Colonic mucosa (tissue), 4 donors: ENCODE data around the gene CDC20B. TPM values are rescaled to one million over a fixed set of nuclear protein-coding genes. Genes with fewer than 3 reads are reported as not detected.

Experiments used
- DNase-seq: peaks from one replicate; pipeline ENCODE4 v3.0.0-alpha.2; 2020
- H3K27ac ChIP-seq: fragments of 200-600 bp; one replicate; pipeline ENCODE4 v1.8.0; 2021
- H3K27me3 ChIP-seq: fragments of 200-600 bp; one replicate; pipeline ENCODE4 v1.8.0; 2021
- H3K36me3 ChIP-seq: fragments of 200-600 bp; one replicate; pipeline ENCODE4 v1.8.0; 2021
- H3K4me1 ChIP-seq: fragments of 200-600 bp; one replicate; pipeline ENCODE4 v1.8.0; 2021; ENCODE audit warnings: mild to moderate bottlenecking
- H3K4me3 ChIP-seq: fragments of 200-600 bp; one replicate; pipeline ENCODE4 v1.8.0; 2021
- H3K9ac ChIP-seq, 2 donors: one replicate each; pipeline ENCODE4 v1.7.0; 2013; ENCODE audit warnings: control low read depth in 2 of 2, low read depth in 2 of 2, low read length in 2 of 2
- H3K9me3 ChIP-seq: fragments of 200-600 bp; one replicate; pipeline ENCODE4 v1.8.0; 2021
- intact Hi-C: fragments of 100-400 bp; cut with DNase I; formaldehyde crosslinking; loops from one replicate; pipeline ENCODE4 v1.14.1; 2022
- total RNA-seq, 2 donors: library from RNA; stranded (reverse); fragmentation: NEBNext Ultra II Directional in 1 of 2; extraction: Animal tissue kit (Norgen Biotek cat#: 25700) in 1 of 2; gene quantifications; one replicate each; pipeline ENCODE4 v1.2.1, GENCODE V29; 2021
- TF ChIP-seq, protein P1 (sequence below): fragments of 200-600 bp; IDR thresholded peaks from one replicate; pipeline ENCODE4 v1.8.0; 2022; ENCODE audit warnings: antibody characterized with exemption, mild to moderate bottlenecking
- donor health status: healthy.
- donor health status: DM: no; HTN: no; CAD: no.
- donor health status: DM: no; HTN: no; CAD: no.

Gene CDC20B
- total RNA-seq, 2 donors from 2014 or later, result not detected

DNA sequence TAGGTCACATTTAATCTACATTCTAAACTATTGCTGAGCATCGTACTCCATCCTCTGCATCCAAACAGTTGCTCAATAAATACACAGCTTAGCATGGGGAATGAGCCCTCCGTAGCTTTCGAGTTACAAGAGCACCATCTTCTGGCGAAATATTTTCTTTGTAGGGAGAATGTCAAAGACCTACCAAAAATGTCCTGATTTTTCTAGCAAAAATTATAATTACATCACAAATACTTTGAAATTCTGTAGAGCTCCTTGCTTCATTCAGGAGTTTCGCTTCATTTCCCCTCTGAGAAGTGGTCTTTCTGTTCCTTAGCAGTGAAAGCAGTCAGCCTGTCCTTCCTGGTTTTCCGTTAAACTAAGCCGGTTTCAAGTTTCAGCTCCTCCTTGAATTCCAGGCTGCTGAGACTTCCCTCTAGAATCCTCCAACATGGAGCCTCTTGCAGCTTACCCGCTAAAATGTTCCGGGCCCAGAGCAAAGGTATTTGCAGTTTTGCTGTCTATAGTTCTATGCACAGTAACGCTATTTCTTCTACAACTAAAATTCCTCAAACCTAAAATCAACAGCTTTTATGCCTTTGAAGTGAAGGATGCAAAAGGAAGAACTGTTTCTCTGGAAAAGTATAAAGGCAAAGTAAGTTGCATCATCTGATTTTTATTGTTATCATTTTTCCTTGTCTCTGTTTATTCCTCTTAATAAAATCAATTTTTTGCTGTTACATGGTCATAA is 13.0 kb downstream of the CDC20B start, which contains the start of gene GPX8:
Gene GPX8 (plus strand): TSS at position 409 of the 730 bp plus-strand sequence. CDS start 22 bp downstream, at position 431.
- Histone ChIP-seq H3K9me3 (no peaks in the 10 kb centered on the region), H3K27me3 (no peaks in the 10 kb centered on the region), H3K27ac (peak within 1 kb of the TSS; percentile 21), H3K9ac (peak within 1 kb of the TSS in 1 of 2 donors; percentile 29), H3K4me1 (no peaks in the 10 kb centered on the region), H3K36me3 (no peaks in the 10 kb centered on the region), H3K4me3 (peak within 1 kb of the TSS; percentile 26)
- intact Hi-C loops, result loop anchor here (5.0 kb wide), 1 partner anchor 253 kb away; no protein-coding TSS in a partner anchor
- TF ChIP-seq, protein P1, sequence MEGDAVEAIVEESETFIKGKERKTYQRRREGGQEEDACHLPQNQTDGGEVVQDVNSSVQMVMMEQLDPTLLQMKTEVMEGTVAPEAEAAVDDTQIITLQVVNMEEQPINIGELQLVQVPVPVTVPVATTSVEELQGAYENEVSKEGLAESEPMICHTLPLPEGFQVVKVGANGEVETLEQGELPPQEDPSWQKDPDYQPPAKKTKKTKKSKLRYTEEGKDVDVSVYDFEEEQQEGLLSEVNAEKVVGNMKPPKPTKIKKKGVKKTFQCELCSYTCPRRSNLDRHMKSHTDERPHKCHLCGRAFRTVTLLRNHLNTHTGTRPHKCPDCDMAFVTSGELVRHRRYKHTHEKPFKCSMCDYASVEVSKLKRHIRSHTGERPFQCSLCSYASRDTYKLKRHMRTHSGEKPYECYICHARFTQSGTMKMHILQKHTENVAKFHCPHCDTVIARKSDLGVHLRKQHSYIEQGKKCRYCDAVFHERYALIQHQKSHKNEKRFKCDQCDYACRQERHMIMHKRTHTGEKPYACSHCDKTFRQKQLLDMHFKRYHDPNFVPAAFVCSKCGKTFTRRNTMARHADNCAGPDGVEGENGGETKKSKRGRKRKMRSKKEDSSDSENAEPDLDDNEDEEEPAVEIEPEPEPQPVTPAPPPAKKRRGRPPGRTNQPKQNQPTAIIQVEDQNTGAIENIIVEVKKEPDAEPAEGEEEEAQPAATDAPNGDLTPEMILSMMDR, result peak; percentile 29
- peak; percentile 36 for DNase-seq

DNA sequence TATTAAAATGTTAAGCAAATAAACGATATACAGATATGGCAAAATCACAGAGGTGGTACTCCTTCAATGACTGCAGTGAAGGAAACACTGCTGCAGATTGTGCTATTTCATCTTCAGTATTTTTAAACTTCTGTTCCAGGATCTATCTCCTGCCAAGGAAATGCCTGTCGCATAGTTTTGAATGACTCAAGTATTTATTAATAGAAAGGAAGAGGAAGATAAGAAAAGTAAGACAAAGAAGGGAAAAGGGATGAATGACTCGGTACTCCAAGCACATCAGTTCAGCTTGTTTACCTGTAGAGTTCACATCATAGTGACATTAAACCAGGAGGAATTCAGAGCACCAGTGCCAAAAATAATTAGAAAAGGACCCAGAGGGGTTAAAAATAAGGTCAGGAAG is 18.1 kb downstream of the CDC20B start:
- Histone ChIP-seq H3K4me3 (no peak overlapping the region), H3K4me1 (no peaks in the 10 kb centered on the region), H3K9ac (no peak overlapping the region), H3K9me3 (no peaks in the 10 kb centered on the region), H3K27me3 (no peaks in the 10 kb centered on the region), H3K27ac (no peak overlapping the region), H3K36me3 (no peaks in the 10 kb centered on the region)
- no peak for DNase-seq
- intact Hi-C loops, result loop anchor here (5.0 kb wide), 1 partner anchor 248 kb away; no protein-coding TSS in a partner anchor
- TF ChIP-seq, protein P1, result no peak

DNA sequence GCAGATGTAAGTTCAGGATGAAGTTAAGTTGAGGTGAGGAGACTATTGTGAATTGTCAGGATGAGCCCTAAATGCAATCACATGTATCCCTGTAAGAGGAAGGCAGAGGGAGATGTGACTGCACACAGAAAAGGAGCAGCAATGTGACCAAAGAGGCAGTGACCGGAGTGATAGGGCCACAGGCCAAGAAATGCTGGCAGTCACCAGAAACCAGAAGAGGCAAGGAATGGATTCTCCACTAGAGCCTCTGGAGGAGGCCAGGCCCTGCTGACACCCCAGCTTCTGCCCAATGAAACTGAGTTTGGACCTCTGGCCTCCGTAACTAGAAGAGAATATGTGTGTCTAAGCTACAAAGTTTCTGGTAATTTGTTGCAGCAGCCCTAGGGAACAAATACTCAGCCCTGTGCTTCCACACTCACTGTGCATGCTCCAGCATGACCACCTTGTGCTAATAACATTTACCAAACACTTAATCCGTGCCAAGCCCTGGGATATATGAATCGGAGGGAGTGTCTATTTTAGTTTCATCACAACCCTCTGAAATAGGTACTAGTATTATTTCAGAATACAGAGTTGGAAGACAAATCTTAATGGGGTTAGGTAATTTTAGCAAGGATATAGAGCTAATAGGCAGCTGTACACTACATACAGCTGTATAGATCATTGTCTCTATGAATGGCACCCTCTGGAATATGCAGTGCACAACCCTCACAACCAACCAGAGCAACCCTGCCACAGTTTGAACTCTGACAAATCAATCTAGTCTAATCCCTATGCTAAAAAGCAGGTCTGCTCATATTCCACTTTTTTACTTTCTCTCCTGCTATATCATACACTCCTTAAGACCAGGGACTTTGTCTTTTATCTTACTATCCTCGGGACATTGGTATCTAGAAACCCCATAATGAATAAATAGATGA is 20.8 kb downstream of the CDC20B start:
- H3K9ac ChIP-seq, result no peak overlapping the region
- no peaks in the 10 kb centered on the region for H3K4me1 ChIP-seq
- H3K9me3 ChIP-seq, result no peaks in the 10 kb centered on the region
- no peaks in the 10 kb centered on the region for H3K27me3 ChIP-seq
- H3K27ac ChIP-seq, result no peak overlapping the region
- H3K4me3 ChIP-seq, result no peak overlapping the region
- intact Hi-C loops, result no loop called here
- DNase-seq, result no peak
- no peaks in the 10 kb centered on the region for H3K36me3 ChIP-seq
- TF ChIP-seq, protein P1, result no peak

DNA sequence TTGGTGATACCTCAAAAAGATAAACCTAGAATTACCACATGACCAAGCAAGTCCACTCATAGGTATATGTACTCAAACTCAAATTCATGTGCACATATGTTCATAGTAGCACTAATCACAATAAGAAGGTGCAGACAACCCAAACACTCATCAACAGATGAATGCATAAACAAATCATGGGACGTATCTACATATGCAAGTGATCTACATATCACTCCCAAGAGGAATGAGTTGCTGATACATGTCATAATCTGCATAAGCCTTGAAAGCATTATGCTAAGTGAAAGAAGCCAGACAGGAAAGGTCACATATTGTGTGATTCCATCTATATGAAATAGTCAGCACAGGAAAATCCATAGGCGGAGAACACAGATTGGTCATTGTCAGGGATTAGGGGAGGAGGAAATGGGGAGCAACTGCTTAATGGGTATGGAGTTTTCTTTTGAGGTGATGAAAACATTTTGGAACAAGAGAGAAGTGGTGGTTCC is 23.6 kb downstream of the CDC20B start:
- intact Hi-C loops, result loop anchor here (10.0 kb wide), 2 partner anchors 205 to 635 kb away; partner anchors contain the start of gene SNX18

More for the DNA sequence above, 23.6 kb downstream of the CDC20B start:
- Histone ChIP-seq H3K36me3 (no peaks in the 10 kb centered on the region), H3K9me3 (no peaks in the 10 kb centered on the region), H3K27me3 (no peaks in the 10 kb centered on the region), H3K27ac (no peak overlapping the region), H3K4me1 (no peaks in the 10 kb centered on the region), H3K9ac (no peak overlapping the region), H3K4me3 (no peak overlapping the region)
- TF ChIP-seq, protein P1, result no peak
- DNase-seq, result no peak
